ENCODE data around the gene ORM1.
"Not testable (repeated sequence)": the region's sequence is repeated elsewhere in the genome, so short reads cannot be mapped to it uniquely, and the experiment has no call there.

ORM1 gene

DNA sequence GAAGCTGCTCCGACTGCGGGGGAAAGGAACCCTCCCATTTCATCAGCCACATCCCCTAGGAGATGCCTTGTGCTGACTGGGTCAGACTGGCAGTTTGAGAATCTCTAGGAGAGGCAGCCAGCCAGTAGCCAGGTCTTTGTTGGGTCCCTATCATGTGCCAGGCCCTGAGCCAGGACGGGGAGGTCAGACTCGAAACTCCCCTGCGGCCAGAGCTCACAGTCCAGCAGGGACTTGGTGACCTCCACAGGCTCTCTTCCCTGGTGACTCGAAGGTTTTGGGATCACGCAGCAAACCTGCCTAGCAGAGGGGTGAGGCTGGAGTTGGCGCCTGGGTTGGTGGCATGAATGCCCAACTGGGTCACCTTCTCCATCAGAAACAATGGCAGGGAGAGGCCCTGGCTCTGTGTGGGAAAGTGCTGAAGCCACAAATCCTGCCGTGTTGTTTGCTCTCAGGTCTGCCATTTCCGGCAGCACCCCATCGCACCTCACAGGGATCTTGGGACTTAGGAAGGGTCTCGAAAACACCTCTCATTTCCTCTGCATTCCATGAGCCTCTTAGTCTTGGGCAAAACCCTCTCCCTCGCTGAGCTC is 14.4 kb upstream of the ORM1 start:
- DNase-seq (ENCODE audit: low read depth): no peak

DNA sequence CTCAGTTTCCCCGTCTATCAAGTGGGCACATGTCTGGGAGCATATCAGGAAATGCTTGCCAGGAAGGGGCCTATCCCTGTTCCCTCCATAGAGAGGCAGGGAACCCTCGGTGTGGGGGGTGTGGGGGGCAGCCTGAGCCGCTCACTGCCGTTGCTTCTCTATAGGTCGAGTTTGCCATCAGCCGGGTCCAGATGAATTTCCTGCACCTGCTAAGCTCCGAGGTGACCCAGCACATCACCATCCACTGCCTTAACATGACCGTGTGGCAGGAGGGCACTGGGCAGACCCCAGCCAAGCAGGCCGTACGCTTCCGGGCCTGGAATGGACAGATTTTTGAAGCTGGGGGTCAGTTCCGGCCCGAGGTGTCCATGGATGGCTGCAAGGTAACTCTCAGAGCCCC is 13.8 kb upstream of the ORM1 start:
- no peak for DNase-seq (ENCODE audit: low read depth)

DNA sequence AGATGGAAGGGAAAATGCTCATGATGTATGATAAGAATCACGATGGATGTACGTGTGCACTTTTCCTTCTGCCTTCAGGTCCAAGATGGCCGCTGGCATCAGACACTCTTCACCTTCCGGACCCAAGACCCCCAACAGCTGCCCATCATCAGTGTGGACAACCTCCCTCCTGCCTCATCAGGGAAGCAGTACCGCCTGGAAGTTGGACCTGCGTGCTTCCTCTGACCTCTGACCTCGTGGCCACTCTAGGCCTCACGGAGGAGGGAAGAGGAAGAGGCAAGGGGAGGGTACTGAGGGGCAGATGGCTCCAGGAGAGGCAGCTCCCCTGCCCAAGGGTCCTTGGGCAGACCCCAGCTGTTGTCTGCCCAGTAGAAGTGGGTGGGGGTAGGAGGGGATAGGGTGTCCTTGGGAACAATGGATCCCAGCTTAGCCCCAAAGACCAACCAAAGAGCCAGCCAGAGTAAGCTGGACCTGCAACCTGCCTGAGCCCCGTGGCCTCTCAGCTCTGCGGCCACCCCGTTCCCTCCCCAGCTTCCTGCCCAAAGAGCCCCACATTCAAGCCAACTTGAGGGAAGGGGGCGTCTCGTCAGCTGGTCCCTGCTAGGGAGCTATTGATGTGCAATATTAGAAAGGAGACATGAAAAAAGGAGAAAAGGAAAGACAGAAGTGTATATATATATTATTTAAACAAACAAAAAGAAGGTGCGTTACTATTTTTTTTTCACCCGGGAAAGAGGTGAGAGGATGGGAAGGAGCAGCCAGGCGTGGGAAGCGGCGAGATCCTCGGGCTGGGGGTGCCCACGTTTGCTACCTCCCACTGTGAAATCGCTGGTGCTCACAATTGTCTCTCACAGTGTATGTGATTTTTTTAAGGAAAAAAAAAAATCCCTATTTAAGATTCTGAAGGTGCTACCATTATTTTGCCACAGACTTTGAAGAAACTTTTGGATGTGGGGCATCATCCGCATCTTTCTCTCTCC is 12.1 kb upstream of the ORM1 start:
- DNase-seq (ENCODE audit: low read depth): no peak

DNA sequence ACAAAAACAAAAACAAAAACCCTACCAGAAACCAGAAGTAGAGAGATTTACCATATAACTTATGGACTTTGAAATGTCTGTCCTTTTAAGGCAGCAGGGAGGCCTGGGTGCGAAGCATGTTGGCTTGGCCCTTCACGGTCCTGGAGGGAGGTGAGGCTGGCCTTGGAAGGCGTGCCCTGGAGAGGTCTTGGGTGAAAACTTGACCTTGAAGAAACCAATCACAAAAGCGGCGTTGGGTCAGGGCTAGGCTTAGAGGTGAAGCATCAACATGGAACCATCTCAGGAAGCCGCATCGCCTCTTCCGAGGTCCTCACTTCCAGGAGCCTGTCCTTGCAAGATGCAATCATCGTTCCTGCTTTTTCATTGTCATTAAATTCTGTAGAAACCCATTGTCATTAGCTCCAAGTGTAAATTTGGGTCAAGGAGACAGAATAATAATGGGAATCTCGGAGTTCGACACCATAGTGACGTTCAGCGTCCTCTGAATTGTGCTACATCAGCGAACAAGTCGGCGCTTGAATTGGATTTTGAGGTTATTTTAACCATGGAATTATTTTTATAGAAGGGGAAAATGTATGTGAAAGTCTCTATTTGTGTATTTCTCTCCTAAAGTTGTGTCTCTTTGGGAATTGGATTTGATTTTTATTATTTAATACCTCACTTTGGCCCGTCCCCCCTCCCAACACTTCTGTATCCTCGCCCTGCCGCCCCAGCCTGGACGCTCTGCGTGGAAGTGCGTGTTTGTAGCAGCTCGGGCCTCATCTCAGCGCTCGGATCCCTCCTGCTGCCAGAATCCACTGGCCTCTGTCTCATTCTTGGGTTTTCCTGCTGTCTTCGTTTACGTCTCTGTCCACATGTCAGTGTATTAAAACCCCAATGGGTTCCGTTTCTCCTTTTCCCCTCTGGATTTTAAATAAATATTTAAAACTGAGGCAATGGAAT is 11.1 kb upstream of the ORM1 start:
- no peak for DNase-seq (ENCODE audit: low read depth)

DNA sequence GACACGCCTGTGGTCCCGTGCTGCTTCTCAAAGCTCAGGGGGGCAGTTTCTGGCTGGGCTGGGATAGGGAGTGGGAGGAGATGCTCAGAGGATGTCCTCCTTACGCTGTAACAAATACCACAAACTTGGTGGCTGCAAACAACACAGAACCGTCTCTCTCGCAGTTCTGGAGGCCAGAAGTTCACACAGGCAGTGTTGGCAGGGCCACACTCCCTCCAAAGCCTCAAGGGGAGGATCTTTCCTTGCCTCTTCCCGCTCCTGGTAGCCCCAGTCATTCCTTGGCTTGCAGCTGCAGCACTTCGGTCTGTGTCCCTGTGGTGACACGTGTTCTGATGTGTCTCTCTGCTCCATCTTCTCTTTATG is 10.4 kb upstream of the ORM1 start:
- no peak for DNase-seq (ENCODE audit: low read depth)

DNA sequence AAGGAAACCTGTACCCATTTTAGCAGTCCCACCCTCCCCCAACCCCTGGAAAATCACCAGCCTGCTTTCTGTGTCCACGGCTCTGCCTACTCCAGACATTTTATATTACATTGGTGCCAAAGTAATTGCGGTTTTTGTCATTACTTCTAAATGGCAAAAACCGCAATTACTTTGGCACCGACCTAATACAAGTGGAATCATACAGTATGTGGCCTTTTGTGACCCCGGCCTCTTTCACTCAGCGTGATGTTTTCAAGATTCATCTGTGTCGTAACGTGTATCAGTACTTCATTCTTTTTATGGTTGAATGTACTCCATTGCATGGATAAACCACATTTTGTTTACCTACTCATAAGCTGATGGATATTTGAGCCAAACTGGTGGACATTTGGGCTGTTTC is 9.7 kb upstream of the ORM1 start:
- no peak for DNase-seq (ENCODE audit: low read depth)

DNA sequence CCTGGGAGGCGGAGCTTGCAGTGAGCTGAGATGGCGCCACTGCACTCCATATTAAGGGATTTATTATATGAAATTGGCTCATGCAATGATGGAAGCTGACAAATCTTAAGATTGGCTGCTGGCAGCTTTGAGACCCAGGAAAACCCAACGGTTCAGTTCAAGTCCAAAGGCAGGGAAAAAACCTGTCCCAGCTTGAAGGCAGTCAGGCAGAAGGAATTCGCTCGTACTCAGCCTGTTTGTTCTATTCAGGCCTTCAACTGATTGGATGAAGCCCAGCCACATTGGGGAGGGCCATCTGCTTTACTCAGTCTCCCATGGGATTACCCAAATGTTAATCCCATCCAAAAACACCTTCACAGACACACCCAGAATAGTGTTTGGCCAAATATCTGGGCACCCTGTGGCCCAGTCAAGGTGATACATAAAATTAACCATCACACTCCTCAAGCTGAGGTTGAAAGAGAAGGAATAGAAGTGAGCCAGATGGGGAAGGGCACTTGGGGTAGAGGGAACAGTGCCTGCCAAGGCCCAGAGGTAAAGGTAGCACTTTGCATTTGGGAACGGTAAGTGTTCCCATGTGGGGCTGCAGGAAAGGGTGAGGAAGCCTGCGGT is 8.5 kb upstream of the ORM1 start:
- DNase-seq (ENCODE audit: low read depth): no peak

DNA sequence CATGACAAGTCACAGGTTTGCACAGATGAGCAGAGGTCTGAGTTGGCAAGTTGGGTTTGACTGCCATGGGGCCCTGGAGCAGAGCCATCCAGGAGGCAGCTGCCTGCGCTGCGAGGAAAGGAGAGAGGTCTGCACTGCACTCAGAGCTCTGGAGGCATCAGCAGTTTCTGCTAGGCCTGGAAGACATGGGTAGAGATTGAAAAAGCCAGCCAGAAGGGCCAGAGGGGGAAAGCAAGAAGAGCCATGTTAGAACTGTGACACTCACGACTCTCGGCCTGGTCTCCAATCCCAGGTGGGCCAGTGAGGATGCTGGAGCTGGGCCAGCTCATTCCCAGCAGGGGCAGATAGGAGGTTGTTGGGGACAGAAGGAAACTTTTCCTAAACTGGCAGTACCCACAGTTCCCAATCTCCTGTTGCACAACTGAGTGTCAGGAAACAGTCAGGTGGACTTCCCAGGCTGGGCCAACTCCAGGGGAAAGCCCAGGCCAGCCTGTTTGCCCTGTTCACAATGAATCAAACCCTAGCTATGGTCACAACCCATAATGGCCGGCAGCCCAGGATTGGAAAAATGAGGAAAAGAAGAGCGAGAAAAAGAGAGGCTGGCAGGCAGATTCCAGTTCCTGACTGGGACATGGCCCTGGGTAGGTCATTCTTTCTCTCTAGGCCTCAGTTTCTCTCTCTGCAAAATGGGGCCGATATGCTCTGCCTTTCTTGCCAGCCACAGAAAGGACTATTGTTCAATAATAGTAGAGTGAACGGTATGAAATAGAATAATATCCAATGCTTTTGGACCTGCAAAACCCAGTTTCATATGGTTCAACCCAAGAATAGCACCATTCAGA is 7.8 kb upstream of the ORM1 start:
- DNase-seq (ENCODE audit: low read depth): no peak

DNA sequence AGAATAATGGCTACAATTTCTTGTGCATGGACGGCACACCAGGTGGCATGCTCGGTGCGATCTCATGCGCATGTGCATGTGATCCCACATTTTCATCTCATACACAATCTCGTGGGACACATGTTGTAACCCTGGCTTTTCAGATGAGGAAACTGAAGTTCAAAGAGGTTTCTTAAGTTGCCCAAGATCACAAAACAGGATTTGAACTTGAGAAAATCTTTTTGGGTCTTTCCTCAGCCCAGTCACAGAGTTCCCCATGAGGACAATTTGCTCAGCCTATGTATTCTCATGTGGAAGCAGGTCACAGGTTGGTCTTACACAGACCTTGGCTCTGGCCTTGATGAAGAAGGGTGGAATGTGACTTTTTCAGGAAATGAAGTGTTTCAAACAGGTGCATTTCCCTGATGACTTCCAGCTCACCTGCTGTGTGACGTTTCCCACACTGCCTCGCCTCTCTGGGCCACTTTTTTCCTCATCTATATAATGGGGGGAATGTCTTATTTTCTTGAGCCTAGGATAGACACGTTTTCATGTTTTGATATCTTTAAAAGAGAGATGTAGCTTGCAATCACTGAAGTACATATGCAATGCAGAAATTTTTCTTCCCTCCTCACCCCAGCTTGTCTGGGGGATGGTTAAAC is 7.1 kb upstream of the ORM1 start:
- no peak for DNase-seq (ENCODE audit: low read depth)

DNA sequence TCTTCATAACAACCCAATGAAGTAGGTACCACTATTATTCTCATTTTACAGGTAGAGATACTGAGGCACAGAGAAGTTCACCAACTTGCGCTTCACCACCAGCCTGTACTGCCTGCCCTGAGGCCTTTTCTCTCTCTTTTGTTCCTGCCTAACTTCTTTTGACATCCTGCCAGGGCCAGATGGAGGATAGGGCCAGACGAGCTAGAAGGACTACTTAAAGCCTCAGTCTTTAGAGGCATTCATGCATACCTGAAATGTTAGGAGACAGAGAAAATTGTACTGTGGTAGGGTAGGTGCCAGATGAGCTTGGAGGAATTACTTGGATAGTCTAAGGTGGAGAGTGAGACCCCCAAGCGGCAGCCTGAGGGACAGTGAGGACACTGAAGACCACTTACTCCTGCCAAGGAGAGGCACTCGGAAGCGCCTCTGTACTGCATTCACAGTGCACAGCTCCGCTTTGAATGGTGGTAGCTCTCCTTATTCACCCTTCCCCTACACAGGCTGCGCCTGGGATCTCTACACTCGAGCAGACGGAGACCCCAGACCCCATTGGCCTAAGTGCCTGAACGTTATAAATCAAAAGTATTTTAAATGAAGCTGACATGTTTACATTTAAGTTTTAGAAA is 6.2 kb upstream of the ORM1 start:
- DNase-seq (ENCODE audit: low read depth): no peak

DNA sequence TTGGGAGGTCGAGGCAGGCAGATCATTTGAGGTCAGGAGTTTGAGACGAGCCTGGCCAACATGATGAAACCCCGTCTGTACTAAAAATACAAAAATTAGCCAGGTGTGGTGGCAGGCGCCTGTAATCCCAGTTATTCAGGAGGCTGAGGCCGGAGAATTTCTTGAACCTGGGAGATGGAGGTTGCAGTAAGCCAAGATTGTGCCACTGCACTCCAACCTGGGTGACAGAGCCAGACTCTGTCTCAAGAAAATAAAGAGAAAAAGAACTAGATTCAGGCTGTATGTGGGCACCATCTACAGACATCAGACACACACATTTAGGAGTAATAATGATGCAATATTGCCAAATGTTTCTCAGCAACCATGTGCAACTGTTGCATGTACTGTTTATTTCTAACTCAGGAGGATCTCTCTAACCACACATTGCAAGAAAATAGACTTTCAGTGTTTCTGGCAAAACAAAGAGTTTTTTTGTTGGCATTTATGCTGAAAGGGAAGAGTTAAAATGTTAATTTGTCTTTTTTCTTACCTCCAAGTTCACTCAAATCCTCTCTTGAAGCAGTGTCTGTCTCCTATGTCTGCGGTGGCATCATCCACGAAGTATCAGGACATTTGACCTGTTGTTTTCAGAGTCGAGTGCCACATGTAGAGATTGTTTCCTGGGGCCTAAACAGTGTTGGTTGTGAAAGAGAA is 5.1 kb upstream of the ORM1 start:
- no peak for DNase-seq (ENCODE audit: low read depth)

DNA sequence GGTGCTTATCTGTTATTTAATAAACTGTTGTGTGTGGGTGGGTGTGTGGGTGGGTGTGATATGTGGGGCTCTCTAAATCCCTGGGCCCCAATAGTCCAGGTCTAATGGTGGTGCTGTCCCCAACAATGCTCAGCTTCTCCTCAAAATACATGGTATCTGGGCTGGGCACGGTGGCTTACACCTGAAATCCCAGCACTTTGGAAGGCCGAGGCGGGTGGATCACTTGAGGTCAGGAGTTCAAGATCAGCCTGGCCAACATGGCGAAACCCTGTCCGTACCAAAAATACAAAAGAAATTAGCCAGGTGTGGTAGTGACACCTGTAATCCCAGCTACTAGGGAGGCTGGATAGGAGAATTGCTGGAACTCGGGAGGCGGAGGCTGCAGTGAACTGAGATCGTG is 4.5 kb upstream of the ORM1 start:
- no peak for DNase-seq (ENCODE audit: low read depth)

DNA sequence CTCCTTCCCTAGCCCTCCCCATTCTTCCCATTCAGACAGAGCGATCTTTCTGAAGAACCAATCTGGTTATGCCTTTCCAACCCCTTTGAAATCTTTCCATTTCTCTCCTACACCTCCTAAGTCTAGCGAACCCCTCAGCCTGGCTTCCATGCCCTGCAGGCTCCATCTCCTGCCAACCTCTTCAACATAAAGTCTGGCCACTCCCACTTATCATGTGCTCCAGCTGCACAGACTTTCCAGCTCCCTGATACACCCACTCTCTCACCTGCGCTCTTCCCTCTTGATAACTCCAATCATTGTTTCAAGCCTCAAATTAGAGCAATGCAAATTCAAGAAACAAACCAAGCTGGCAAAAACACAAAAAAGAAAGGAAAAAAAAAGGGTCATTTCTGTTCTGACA is 3.8 kb upstream of the ORM1 start:
- DNase-seq (ENCODE audit: low read depth): no peak

DNA sequence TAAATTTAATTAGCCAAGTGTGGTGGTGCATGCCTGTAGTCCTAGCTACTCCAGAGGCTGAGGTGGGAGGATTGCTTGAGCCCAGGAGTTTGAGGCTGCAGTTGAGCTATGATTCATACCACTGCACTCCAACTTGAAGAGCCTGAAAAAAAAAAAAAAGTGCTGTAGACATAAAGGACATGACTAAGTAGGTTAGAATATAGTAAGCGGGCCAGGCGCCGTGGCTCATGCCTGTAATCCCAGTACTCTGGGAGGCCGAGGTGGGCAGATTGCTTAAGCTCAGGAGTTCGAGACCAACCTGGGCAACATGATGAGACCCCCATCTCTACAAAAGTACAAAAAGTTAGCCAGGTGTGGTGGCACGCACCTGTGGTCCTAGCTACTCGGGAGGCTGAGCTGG is 2.2 kb upstream of the ORM1 start:
- DNase-seq (ENCODE audit: low read depth): not testable (repeated sequence)

DNA sequence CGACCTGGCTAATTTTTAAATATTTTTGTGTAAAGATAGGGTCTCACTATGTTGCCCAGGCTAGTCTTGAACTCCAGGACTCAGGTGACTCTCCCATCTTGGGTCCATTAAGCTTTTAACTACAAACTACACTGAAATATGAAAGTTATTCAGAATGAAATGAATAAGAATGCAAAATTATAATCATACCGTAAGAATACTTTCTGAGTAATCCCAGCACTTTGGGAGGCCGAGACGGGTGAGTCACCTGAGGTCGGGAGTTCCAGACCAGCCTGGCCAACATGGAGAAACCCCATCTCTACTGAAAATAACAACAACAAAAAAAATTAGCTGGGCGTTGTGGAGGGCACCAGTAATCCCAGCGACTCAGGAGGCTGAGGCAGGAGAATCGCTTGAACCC is 1.1 kb upstream of the ORM1 start:
- no peak for DNase-seq (ENCODE audit: low read depth)

DNA sequence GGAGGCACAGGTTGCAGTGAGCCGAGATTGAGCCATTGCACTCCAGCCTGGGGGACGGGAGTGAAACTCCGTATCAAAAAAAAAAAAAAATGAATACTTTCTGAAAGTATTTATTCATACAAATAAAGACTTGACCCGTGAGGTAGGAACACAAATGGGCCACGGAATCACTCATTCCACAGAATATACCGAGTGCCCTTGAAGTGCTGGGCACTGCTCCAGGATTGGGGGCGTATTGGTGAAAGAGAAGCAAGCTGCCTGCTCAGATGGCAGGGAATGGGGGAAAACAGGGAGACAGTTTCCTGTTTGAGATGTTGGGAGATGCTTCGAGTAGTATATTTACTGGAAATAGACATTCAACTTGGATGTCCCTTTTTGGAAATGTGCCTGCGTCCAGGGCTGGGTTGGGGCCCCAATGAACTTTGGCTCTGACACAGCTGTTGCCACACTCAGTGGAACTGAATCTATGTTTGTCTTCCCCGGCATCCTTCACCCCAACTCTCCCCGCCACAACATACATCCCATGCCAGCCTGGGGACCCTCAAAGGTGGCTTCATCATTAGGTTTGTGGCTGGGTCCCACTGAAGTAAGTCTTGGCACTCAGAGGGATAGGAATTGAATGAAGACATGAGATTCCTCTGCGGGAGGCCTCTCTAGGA is 609 bp upstream of the ORM1 start:
- not testable (repeated sequence) for DNase-seq (ENCODE audit: low read depth)

DNA sequence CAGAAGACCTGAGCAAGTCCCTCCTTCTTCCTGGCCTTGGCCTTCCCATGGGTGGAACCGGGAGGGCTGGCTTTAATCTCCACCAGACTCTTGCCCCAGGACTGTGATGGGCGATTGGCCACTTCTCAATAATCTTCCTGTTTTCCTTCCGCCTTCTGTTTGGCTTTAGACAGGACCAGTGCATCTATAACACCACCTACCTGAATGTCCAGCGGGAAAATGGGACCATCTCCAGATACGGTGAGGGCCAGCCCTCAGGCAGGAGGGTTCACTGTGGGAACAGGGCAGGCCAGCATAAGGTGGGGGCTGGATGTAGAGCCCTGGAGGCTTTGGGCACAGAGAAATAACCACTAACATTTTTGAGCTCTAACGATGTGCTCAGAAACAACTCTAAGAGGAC is 951 bp downstream of the ORM1 start:
- not testable (repeated sequence) for DNase-seq (ENCODE audit: low read depth)

DNA sequence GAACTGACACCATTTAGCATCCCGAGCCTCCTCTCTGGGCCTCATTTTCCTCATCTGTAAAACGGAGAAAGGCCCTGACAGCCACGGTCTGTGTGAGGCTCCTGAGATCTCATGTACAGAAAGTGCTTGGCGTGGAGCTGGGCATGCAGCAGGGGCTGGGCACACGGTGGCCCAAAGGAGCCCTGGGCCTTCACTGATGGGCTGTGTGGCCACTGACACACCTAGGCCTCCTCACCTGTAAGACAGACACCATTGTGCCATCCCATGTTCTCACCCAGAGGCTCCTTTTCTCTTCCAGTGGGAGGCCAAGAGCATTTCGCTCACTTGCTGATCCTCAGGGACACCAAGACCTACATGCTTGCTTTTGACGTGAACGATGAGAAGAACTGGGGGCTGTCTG is 1.6 kb downstream of the ORM1 start:
- no peak for DNase-seq (ENCODE audit: low read depth)

DNA sequence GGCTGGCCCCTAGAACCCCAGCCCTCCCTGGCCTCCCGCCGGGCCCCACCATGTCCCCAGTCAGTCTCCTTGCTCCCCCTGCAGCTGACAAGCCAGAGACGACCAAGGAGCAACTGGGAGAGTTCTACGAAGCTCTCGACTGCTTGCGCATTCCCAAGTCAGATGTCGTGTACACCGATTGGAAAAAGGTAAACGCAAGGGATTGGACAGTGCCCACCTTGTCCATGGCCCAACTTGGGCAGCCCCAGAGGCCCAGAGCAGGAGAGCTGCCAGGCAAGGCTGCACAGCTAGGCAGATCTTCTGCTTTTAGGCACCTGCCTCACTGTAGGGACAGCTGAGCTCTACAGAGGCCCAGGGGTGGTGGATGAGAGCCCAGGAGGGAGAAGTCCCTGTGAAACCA is 2.1 kb downstream of the ORM1 start:
- DNase-seq (ENCODE audit: low read depth): not testable (repeated sequence)
